AG09309 (cell line): ENCODE data around the gene PCBP2.

Experiments
- DNase-seq: peaks from one replicate; pipeline ENCODE4 v3.0.0-alpha.2; 2010; ENCODE audit warnings: low read depth
- H3K4me3 ChIP-seq: 2 replicates; pipeline ENCODE4 v1.5.1; 2011; ENCODE audit warnings: mild to moderate bottlenecking, low read depth, low read length, moderate library complexity; ENCODE audit not compliant: control insufficient read depth
- CTCF ChIP-seq: IDR thresholded peaks from 2 replicates; pipeline ENCODE4 v1.5.1; 2011; ENCODE audit warnings: mild to moderate bottlenecking, low read depth, low read length, inconsistent platforms; ENCODE audit not compliant: insufficient read depth, control insufficient read depth; ENCODE audit errors: missing control alignments

The PCBP2 gene

DNA sequence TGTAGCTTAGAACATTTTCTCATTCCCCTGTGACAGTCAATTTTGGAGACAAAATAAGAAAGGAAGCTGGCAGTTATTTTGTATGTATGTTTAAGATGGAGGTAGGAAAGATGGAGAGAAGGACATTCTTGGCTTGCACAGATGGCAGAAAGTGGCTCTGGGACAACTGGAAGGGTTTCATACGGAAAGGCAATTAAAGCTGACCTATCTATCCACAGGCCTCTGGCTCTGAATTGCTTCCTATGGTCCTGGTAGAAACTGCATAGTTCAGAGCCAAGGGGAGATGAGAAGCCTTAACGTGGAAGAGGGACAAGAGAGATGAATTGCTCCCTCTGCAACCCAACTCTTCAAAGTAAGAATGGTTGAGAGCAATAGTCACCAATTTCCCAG, 63.4 kb downstream of the PCBP2 start:
- DNase-seq, result no peak
- no peak overlapping the region for H3K4me3 ChIP-seq
- TF ChIP-seq CTCF, result no peak

- no peak overlapping the region for H3K4me3 ChIP-seq
These were observed 65.0 kb downstream of the PCBP2 start for GRCh38 chr12:53516758-53517455.

GRCh38 chr12:53518381-53518780, 66.5 kb downstream of the PCBP2 start:
- no peak for DNase-seq
- H3K4me3 ChIP-seq, result no peak overlapping the region
- TF ChIP-seq CTCF, result no peak

More at GRCh38 chr12:53516758-53517455, 65.0 kb downstream of the PCBP2 start:
- DNase-seq, result no peak
- TF ChIP-seq CTCF, result no peak

GRCh38 chr12:53523131-53523530, 71.2 kb downstream of the PCBP2 start:
- DNase-seq, result no peak
- no peak for TF ChIP-seq CTCF
- H3K4me3 ChIP-seq, result no peak overlapping the region

GRCh38 chr12:53524476-53524875, 72.6 kb downstream of the PCBP2 start:
- no peak overlapping the region for H3K4me3 ChIP-seq
- no peak for TF ChIP-seq CTCF
- DNase-seq, result no peak

GRCh38 chr12:53530061-53530460, 78.2 kb downstream of the PCBP2 start:
- H3K4me3 ChIP-seq, result no peak overlapping the region
- no peak for TF ChIP-seq CTCF
- DNase-seq, result no peak
